IMR-90 (cell line): ENCODE data around the gene PRKRIP1.

Experiments
- CTCF ChIP-seq: conservative IDR thresholded peaks from 2 replicates; pipeline ENCODE4 v1.5.1; 2012; ENCODE audit warnings: mild to moderate bottlenecking, low read depth, low read length, improper control_type of control experiment
- ELK1 ChIP-seq: fragments of 150-350 bp; IDR thresholded peaks from 2 replicates; pipeline ENCODE4 v1.6.1; 2016; ENCODE audit warnings: low read depth, mild to moderate bottlenecking, low read length, moderate library complexity, borderline replicate concordance
- NFE2L2 ChIP-seq: fragments of 150-350 bp; IDR thresholded peaks from 2 replicates; pipeline ENCODE4 v1.6.1; 2016; ENCODE audit warnings: low read depth, mild to moderate bottlenecking, low read length
- POLR2A ChIP-seq: IDR thresholded peaks from 2 replicates; pipeline ENCODE4 v1.6.1; 2012; ENCODE audit warnings: mild to moderate bottlenecking, low read depth, low read length

- TF ChIP-seq CTCF (no peak), NFE2L2 (no peak), ELK1 (no peak), POLR2A (no peak)
Measured at GRCh38 chr7:102429141-102429899, 33.2 kb downstream of the PRKRIP1 start.
